Fibroblast of skin of left biceps (primary cell): ENCODE measurements around the gene SPI1.
A peak's percentile ranks its signal among the peaks of the same experiment; 100 is the strongest.

Source experiments
- DNase-seq, 2 experiments: peaks; one replicate each; pipeline ENCODE4 v3.0.0-alpha.2; 2013; ENCODE audit warnings: low read depth in 2 of 2

SPI1 gene

GRCh38 chr11:47388697-47389576 is 10.6 kb upstream of the SPI1 start:
- no peak for DNase-seq

- DNase-seq, result no peak
These were observed 9.8 kb upstream of the SPI1 start for GRCh38 chr11:47387944-47388696.

DNA sequence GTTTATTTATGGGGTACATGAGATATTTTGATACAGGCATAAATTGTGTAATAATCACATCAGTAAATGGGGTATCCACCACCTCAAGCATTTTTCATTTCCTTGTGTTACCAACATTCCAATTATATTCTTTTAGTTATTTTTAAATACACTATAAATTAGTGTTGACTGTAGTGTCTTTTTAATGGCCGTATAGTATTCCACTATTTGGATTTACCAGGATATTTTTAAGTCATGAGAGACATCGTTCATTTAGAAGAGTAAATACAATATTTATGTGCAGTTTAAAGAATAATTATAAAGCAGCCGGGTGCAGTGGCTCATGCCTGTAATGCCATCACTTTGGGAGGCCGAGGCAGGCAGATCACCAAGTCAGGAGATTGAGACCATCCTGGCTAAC is 6.2 kb upstream of the SPI1 start:
- no peak for DNase-seq

DNA sequence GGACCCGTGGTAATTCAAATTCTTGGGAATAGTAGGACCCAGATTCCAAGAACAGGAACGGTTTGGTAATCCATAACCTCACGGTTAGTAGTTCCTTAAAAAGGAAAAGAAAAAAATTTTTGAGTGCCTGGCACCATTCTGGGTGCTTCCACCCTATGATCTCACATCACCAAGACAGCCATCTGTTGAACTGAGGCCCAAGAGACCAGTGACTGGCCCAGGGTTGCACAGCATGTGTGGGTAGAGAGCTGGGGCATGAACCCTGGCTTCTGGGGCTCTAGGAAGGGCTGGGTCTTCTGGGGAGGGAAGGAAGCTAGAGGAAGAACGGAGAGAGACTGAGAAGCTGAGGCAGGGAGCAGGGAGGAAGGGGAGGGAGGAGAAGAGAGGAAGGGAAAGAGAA is 4.7 kb upstream of the SPI1 start:
- no peak for DNase-seq

DNA sequence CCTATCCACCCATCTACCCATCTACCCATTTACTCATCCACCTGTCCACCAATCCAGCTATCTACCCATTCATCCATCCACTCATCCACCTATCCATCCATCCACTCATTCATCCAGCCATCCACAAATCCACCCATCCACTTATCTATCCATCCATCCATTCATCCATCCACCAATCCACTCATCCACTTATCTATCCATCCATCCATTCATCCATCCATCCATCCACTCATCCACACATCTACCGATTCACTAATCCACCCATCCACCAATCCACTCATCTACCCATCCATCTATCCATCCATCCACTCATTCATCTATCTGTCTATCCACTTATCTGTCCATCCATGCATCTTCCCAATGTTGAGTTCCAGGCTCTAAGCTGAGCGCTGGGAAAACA is 1.7 kb upstream of the SPI1 start:
- DNase-seq, result no peak

GRCh38 chr11:47379317-47379716 is 970 bp upstream of the SPI1 start:
- no peak for DNase-seq

- no peak for DNase-seq
These were observed 456 bp upstream of the SPI1 start for GRCh38 chr11:47378836-47379170.

GRCh38 chr11:47377571-47378009 is 757 bp downstream of the SPI1 start:
- no peak for DNase-seq

- no peak for DNase-seq
These were observed 1.6 kb downstream of the SPI1 start for GRCh38 chr11:47376525-47377371.

- no peak for DNase-seq
These were observed 2.2 kb downstream of the SPI1 start for GRCh38 chr11:47376107-47376524.

DNA sequence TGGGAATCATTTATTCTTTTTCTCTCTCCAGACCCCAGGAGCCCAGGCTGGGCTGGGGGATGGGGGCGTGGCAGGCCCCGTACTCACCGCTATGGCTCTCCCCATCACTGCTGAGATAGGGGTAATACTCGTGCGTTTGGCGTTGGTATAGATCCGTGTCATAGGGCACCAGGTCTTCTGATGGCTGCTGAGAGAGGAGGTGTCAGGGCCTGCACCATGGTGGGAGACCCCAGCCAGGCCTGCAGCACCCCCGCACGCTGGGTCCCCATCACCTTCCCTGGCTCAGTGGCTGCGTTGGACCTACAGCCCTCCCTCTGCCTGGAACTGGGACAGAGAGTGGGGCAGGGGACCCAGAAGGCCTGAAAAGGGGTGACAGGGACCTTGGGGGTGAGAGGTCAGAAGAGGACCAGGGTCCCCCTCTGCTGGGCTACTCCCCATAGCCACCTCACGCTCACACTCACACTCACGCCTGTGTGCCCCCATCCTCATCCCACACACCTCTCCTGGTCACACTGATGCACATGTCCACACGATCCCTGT is 2.7 kb downstream of the SPI1 start:
- DNase-seq, result no peak

DNA sequence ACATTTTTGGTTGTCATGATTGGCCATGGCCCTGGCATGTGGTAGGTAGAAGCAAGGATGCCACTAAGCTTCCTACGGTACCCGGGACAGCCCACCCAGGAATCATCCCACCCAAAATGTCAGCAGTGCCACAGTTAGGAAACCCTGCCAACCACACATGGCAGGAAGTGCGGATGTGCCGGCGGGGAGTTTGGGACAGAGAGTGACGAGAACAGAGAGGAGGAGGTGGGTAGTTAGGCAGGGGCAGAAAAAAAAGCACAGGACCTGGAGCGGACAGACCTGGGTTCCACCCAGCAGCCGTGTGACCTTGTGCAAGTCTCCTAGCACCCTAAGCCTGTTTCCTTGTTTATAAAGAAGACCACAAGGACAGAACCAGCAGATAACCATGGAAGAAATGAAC is 3.3 kb downstream of the SPI1 start:
- no peak for DNase-seq

DNA sequence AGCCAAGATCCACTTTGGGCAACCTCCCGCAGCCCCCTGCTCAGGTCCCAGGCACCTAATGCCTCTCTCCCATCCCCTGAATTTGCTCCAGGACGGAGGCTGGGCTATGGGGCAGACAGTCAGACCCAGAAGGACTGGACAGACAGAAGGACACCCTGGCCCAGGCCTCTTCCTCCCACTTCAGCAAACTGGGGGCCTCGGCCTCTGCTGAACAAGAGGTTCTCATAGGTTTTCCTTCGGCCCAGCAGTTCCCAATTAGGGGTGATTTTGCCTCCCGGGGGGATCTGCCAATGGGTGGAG is 3.7 kb downstream of the SPI1 start:
- no peak for DNase-seq

- DNase-seq, result peak; percentile 21 to 23
These were observed 4.2 kb downstream of the SPI1 start for GRCh38 chr11:47373876-47374719.

DNA sequence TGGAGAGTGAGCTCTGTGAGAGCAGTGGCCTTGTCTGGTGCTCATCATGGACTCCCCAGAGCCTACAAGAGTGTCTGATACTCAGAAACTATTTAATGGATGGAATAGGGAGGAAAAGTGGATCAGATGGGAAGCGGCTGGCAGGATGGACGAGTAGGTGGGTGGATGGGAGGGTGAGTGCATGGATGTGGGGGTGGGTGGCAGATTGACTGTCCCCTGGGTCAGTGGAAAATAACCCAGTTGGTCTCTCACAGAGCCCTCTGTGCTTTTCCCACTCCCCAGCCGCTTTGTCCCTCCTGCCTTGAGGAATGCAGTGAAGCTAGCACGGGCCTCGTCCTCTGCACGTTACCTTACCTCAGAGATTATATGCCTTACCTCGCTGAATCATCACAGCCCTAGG is 5.9 kb downstream of the SPI1 start:
- no peak for DNase-seq

GRCh38 chr11:47369676-47370075 is 8.7 kb downstream of the SPI1 start:
- DNase-seq, result no peak

GRCh38 chr11:47366020-47366490 is 12.3 kb downstream of the SPI1 start:
- no peak for DNase-seq

DNA sequence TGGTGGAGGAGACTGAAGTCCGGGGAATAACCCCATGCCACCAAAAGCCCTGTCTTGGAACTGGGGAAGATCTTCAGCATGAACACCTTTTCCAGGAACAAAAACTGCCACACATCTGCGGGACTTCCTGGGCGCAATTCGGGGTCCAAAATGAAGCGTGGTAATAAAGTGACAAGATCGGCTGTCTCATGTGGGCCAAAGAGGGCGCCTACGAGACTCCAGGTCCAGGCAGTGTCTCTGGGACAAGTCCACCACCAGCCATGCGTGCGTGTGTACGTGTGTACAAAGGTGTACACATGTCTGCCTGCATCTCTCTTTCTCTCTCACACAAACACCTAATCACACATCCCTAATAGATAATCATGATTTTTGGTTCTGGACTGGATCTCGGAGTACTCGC is 16.9 kb downstream of the SPI1 start:
- DNase-seq, result no peak

GRCh38 chr11:47360341-47360740 is 18.0 kb downstream of the SPI1 start:
- DNase-seq, result no peak

DNA sequence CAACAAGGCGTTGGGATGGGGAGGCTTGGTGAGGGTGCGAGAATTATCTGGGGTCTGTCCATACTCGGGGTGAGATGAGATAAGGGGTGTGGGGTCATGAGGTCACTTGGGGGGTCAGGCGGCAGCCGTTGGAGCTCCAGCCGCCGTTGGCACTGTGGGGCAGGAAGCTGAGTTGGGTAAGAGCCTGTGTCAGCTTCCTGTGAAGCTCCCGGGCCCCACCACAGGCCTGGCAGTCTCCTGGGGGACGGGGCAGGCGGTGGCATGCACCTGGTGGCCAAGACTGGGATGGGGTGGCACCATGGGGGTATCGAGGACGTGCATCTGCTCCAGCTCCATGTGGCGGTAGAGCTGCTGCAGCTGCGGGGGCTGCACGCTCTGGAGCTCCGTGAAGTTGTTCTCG is 18.8 kb downstream of the SPI1 start:
- no peak for DNase-seq

- no peak for DNase-seq
These were observed 19.2 kb downstream of the SPI1 start for GRCh38 chr11:47359162-47359561.
